Measurements from ENCODE around the gene IL17RA.
A peak's percentile ranks its signal among the peaks of the same experiment; 100 is the strongest.
"Not testable (repeated sequence)": the region's sequence is repeated elsewhere in the genome, so short reads cannot be mapped to it uniquely, and the experiment has no call there.

Gene IL17RA

GRCh38 chr22:17084554-17085276 is at the start of gene IL17RA:
Gene IL17RA, plus strand, starts transcription at chr22:17085000. Its CDS starts 92 bp downstream, at chr22:17085092.
- DNase-seq: peak; percentile 86

- DNase-seq: no peak
Observed at GRCh38 chr22:17035246-17035645, 49.6 kb upstream of the IL17RA start.

- not testable (repeated sequence) for DNase-seq
Observed at GRCh38 chr22:17035976-17036841, 48.6 kb upstream of the IL17RA start.

GRCh38 chr22:17036842-17037711 is 47.7 kb upstream of the IL17RA start:
- peak; percentile 24 for DNase-seq

GRCh38 chr22:17043521-17043920 is 41.3 kb upstream of the IL17RA start:
- no peak for DNase-seq

- DNase-seq: no peak
Observed at GRCh38 chr22:17046566-17047348, 38.0 kb upstream of the IL17RA start.

- no peak for DNase-seq
Observed at GRCh38 chr22:17047656-17048055, 37.1 kb upstream of the IL17RA start.

GRCh38 chr22:17056058-17056457 is 28.7 kb upstream of the IL17RA start:
- no peak for DNase-seq

- no peak for DNase-seq
Observed at GRCh38 chr22:17056807-17057206, 28.0 kb upstream of the IL17RA start.

GRCh38 chr22:17057959-17058814 is 26.6 kb upstream of the IL17RA start:
- peak; percentile 54 for DNase-seq

GRCh38 chr22:17060126-17060525 is 24.7 kb upstream of the IL17RA start:
- DNase-seq: no peak

GRCh38 chr22:17063411-17064106 is 21.2 kb upstream of the IL17RA start:
- no peak for DNase-seq

- no peak for DNase-seq
Observed at GRCh38 chr22:17064498-17065100, 20.2 kb upstream of the IL17RA start.

GRCh38 chr22:17065433-17065832 is 19.4 kb upstream of the IL17RA start:
- DNase-seq: no peak

GRCh38 chr22:17072877-17073276 is 11.9 kb upstream of the IL17RA start:
- DNase-seq: no peak

- DNase-seq: no peak
Observed at GRCh38 chr22:17074648-17075002, 10.2 kb upstream of the IL17RA start.

GRCh38 chr22:17077255-17077654 is 7.5 kb upstream of the IL17RA start:
- DNase-seq: no peak

GRCh38 chr22:17079572-17079971 is 5.2 kb upstream of the IL17RA start:
- DNase-seq: no peak

- DNase-seq: no peak
Observed at GRCh38 chr22:17083255-17083654, 1.5 kb upstream of the IL17RA start.

- DNase-seq: no peak
Observed at GRCh38 chr22:17083811-17084441, 874 bp upstream of the IL17RA start.
